ENCODE results near the gene CDK5RAP3. TPM values are rescaled to one million over a fixed set of nuclear protein-coding genes. Genes with fewer than 3 reads are reported as not detected.
A peak's percentile ranks its signal among the peaks of the same experiment; 100 is the strongest.
"Not testable (repeated sequence)": the region's sequence is repeated elsewhere in the genome, so short reads cannot be mapped to it uniquely, and the experiment has no call there.

Gene CDK5RAP3
- total and polyA plus RNA-seq, 2 experiments from 2014 or later = 121 to 158 TPM

- H3K4me1 ChIP-seq (ENCODE audit: low read depth) = peaks cover 36% of the 10 kb centered on the region
- DNase-seq (ENCODE audit: low read depth in 1 of 2, low spot score in 1 of 2) = peak; percentile 37 to 77
- H3K36me3 ChIP-seq = no peaks in the 10 kb centered on the region
- no peaks in the 10 kb centered on the region for H3K9me3 ChIP-seq (ENCODE audit: low read depth)
- peak overlapping the region; percentile 28 for H3K4me3 ChIP-seq
- H3K27me3 ChIP-seq = no peaks in the 10 kb centered on the region
- TF ChIP-seq CTCF (IDR thresholded peaks at IDR 0.05; ENCODE audit: low read depth, low read length) = no peak
- H3K27ac ChIP-seq = no peak overlapping the region
Measured at GRCh38 chr17:48012151-48012520, 41.2 kb downstream of the CDK5RAP3 start.

- Histone ChIP-seq H3K4me1 (ENCODE audit: low read depth) (peaks cover 41% of the 10 kb centered on the region), H3K36me3 (no peaks in the 10 kb centered on the region), H3K27ac (no peak overlapping the region), H3K27me3 (no peaks in the 10 kb centered on the region), H3K4me3 (no peak overlapping the region), H3K9me3 (ENCODE audit: low read depth) (no peaks in the 10 kb centered on the region)
- no peak for TF ChIP-seq CTCF (IDR thresholded peaks at IDR 0.05; ENCODE audit: low read depth, low read length)
- no peak for DNase-seq (ENCODE audit: low read depth in 1 of 2, low spot score in 1 of 2)
Measured at GRCh38 chr17:48012654-48013053, 41.7 kb downstream of the CDK5RAP3 start.

- DNase-seq (ENCODE audit: low read depth in 1 of 2, low spot score in 1 of 2) = no peak
Measured at GRCh38 chr17:48013876-48014594, 43.1 kb downstream of the CDK5RAP3 start.

DNA sequence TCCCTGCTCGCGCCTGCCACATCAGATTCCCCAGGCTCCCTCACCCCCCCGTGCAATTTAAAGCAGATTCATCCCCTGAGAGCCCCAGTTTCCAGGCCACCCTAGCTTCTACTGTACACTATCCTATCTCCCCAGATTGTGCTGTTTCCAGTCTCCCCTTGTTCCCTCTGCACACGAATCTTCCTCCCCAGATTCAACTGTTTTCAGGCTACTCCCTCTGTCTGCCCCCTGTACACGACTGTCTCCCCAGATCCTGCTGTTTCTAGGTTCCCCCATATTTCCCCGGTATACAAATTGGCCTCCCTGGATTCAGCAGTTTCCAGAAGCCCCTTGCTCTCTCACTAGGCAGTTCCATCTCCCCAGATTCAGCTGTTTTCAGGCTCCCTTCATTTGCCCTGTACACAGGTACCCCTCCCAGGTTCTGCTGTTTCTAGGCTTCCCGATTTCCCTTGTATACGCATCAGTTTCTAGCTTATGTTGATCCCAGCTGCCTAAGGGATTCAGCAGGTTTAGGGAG lies 43.7 kb downstream of the CDK5RAP3 start:
- Histone ChIP-seq H3K9me3 (ENCODE audit: low read depth) (no peaks in the 10 kb centered on the region), H3K4me3 (no peak overlapping the region), H3K4me1 (ENCODE audit: low read depth) (peaks cover 43% of the 10 kb centered on the region), H3K27me3 (no peaks in the 10 kb centered on the region), H3K27ac (peak overlapping the region; percentile 24), H3K36me3 (no peaks in the 10 kb centered on the region)
- DNase-seq (ENCODE audit: low read depth in 1 of 2, low spot score in 1 of 2) = no peak
- no peak for TF ChIP-seq CTCF (IDR thresholded peaks at IDR 0.05; ENCODE audit: low read depth, low read length)

More at GRCh38 chr17:48013876-48014594, 43.1 kb downstream of the CDK5RAP3 start:
- Histone ChIP-seq H3K36me3 (no peaks in the 10 kb centered on the region), H3K4me1 (ENCODE audit: low read depth) (peaks cover 43% of the 10 kb centered on the region), H3K4me3 (no peak overlapping the region), H3K27me3 (no peaks in the 10 kb centered on the region), H3K27ac (no peak overlapping the region), H3K9me3 (ENCODE audit: low read depth) (no peaks in the 10 kb centered on the region)
- TF ChIP-seq CTCF (IDR thresholded peaks at IDR 0.05; ENCODE audit: low read depth, low read length) = no peak

GRCh38 chr17:48016112-48016511 lies 45.2 kb downstream of the CDK5RAP3 start:
- peak in 1 of 2 donors; percentile 81 for DNase-seq (ENCODE audit: low read depth in 1 of 2, low spot score in 1 of 2)
- H3K9me3 ChIP-seq (ENCODE audit: low read depth) = no peaks in the 10 kb centered on the region
- no peak overlapping the region for H3K4me3 ChIP-seq
- no peak for TF ChIP-seq CTCF (IDR thresholded peaks at IDR 0.05; ENCODE audit: low read depth, low read length)
- no peaks in the 10 kb centered on the region for H3K27me3 ChIP-seq
- no peaks in the 10 kb centered on the region for H3K36me3 ChIP-seq
- H3K4me1 ChIP-seq (ENCODE audit: low read depth) = peaks cover 43% of the 10 kb centered on the region
- peak overlapping the region; percentile 50 for H3K27ac ChIP-seq

- Histone ChIP-seq H3K4me1 (ENCODE audit: low read depth) (peaks cover 35% of the 10 kb centered on the region), H3K27ac (peak overlapping the region; percentile 37)
- not testable (repeated sequence) for H3K36me3 ChIP-seq; H3K4me3 ChIP-seq; H3K27me3 ChIP-seq; DNase-seq (ENCODE audit: low read depth in 1 of 2, low spot score in 1 of 2); H3K9me3 ChIP-seq (ENCODE audit: low read depth)
Measured at GRCh38 chr17:48017817-48018158, 46.9 kb downstream of the CDK5RAP3 start.
